GM04504 (cell line): Measurements from ENCODE around the gene SNAPC2.

Experiments
- DNase-seq: peaks from one replicate; pipeline ENCODE4 v3.0.0-alpha.2; 2012; ENCODE audit warnings: low read depth

The SNAPC2 gene, protein sequence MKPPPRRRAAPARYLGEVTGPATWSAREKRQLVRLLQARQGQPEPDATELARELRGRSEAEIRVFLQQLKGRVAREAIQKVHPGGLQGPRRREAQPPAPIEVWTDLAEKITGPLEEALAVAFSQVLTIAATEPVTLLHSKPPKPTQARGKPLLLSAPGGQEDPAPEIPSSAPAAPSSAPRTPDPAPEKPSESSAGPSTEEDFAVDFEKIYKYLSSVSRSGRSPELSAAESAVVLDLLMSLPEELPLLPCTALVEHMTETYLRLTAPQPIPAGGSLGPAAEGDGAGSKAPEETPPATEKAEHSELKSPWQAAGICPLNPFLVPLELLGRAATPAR

GRCh38 chr19:7919610-7920518, at the start of gene SNAPC2:
TSS of gene SNAPC2 (plus strand) at chr19:7920338. CDS start at chr19:7920367, 29 bp downstream.
- DNase-seq: peak; percentile 87

DNA sequence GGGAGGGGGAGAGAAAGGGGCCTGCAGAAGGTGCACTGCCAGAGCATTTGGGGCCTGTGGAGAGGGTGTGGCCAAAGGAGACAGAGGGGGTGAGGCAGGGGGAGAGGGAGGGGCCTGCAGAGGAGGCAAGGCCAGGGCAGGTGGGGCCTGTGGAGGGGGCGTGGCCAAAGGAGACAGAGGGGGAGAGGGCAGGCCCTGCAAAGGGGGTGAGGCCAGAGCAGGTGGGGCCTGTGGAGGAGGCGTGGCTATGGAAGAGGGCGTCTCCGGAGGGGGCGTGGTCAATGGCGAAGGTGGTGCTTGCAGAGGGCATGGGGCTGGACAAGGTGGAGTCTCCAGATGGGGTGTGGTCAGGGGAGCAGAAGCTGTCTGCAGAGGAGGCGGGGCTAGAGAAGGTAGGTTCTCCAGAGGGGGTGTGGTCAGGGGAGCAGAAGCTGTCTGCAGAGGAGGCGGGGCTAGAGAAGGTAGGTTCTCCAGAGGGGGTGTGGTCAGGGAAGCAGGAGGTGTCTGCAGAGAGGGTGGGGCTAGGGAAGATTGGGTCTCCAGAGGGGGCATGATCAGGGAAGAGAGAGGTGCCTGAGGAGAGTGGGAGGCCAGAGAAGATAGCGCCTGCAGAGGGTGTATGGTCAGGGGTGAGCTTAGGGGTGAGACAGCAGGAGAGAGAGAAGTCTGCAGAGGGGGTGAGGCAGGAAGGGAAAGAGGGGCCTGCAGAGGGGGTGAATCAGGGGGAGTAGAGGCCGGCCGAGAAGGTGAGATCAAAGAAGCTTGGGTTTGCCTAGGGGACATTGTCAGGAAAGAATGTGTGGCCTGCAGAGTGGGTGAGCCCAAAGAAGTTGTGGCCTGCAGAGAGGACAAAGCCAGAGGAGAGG, 49.3 kb upstream of the SNAPC2 start:
- no peak for DNase-seq

DNA sequence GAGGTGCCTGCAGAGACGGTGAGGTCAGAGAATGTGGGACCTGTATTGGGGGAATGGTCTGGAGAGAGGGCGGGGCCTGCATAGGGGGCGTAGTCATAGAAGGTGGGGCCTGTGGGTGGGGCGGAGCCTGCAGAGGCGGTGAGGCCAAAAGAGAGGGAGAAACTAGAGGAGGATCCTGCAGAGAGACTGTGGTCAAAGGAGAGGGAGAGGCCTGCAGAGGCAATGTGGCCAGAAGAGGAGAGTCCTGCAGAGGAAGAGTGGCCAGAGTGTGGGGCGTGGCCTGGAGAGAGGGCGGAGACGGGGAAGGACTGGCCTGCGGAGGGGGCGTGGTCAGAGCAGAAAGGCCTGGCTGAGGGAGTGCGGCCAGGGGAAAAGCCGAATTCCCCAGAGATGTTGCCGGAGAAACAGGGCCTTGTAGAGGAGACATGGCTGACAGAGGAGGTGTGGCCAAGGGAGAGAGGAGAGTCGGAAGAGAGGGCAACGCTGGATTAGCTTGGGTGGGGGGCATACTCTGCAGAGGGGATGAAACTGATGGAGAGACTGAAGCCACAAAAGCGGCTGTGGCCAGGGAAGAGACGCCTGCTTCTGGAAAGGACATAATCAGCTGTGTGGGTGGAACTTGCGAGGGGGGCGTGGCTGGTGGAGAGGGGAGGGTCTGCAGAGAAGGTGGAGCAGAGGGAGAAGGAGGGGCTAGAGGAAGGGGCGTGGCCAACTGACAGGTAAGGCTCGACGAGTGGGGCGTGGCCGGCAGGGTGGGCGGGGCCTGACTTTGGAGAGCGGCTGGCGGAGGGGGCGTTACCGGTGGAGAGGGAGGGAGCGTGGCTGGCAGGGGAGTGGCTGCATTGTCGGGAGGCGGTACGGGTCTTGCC, 48.5 kb upstream of the SNAPC2 start:
- DNase-seq: peak; percentile 75

DNA sequence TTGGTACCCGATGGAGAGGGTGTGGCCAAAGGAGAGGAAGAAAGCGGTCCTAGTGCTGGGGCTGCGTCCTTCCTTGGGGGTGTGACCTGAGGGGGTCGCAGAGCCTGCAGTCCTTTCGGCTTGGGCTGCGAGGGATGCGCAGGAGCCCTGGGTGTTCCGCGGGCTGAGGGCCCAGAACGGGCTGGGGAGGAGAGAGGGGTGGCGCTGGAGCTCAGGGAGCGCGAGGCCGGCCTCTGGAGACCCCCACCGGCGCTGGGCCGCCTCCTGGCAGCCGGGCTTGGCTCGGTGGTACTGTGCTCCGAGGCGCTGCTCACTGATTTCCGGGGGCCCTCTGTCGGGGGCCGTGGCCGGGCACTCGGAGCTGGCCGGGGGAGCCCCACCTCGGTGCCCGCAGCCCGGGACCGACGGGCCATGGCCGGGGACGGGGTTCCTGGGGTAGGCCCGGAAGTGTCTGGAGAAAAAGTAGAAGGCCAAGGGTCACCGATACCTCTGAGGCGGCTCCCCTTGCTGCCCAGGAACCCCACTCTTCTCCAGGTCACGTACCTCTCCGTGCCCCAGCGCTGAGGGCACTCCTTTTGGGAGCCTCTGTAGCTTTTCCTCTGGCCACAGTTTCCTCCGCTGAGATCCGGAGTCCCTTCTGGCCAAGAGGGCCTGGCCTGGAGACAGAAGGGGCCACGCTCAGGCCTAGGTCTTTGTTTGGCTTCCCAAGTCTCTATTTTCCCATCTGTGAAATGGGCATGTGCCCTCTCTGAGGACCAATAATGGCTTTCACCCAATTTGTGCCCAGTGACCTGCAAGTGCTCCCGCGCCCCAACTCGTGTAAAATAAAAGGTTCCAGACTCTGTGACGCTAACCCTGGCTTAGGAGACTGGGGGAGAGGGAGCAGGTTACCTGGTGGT, 47.6 kb upstream of the SNAPC2 start:
- no peak for DNase-seq

GRCh38 chr19:7873304-7874075, 46.6 kb upstream of the SNAPC2 start:
- no peak for DNase-seq

- DNase-seq: no peak
These were observed 45.9 kb upstream of the SNAPC2 start, which contains the start of gene PRR36 for GRCh38 chr19:7874076-7874896. TSS of gene PRR36 (minus strand) at chr19:7874390. CDS start at chr19:7873689, 701 bp downstream.

DNA sequence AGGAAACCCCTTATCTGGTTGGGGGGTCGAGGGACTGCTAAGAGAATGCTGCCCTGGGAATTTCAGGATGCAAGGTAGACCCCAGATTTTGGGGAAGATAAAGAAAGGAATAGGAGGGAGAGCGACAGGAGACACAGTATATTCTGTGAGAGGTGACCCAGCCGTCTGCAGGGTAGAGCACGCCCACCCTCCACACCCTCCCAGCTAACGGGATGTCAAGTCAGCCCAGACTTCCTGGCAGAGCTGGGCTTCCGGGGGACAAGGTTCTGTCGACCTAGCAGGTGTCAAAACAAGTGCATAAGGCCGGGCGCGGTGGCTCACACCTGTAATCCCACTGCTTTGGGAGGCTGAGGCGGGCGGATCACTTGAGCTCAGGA, 45.3 kb upstream of the SNAPC2 start:
- DNase-seq: no peak

DNA sequence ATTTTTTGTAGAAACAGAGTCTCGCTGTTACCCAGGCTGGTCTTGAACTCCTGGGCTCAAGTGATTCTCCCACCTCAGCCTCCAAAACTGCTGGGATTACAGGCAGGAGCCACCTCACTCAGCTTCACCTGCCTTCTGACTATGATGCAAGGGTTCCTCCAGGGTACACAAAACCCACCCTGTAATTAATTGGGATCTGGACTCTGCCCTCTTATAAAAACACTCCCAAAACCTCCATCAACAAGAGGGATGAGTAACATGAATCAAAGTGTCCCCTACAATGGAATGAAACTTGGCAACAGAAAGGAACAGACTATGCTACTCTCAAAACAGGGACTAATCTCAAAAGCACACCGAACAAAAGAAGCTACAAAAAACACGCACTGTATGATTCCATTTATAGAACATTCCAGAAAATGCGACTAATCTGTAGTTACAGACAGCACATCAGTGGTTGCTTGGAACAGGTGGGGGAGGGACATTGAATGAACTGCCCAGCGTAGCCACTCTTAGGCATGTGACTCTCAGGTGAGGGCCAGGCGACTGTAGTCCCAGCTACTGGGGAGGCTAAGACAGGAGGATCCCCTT, 42.8 kb upstream of the SNAPC2 start:
- no peak for DNase-seq

DNA sequence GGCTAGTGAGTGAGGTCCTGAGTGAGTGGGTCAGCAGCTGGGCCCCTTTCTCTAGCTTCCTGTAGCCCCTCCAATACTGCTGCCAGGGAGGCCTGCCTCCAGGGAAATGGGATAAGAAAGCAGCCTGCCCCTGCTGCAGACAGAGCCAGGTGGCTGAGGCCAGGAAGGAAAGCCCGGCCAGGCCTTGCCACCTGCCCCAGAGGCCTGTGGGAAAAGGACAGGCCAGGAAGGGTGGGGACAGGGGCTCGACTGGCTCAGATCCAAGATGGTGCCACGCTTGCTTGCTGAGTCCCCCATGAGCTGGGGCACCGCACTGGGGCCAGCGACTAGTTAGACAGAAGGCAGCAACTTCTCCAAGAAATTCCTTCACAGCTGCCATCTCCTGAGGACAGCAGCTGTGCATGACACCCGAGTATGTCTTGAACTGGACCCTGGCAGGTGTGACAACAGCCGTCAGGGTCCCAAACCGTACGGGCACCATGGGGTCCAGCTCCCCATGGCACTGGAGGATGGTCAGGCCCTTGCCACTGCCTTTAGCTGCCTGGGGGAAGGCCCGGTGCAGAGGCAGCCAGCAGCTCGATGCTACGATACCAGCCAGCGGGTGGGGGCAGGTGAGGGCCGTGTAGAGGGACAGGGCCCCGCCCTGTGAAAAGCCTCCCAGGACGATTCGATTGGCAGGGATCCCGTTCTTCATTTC, 40.9 kb upstream of the SNAPC2 start:
- DNase-seq: no peak

- no peak for DNase-seq
These were observed 40.3 kb upstream of the SNAPC2 start for GRCh38 chr19:7879836-7880235.

GRCh38 chr19:7881910-7882309, 38.2 kb upstream of the SNAPC2 start:
- DNase-seq: no peak

DNA sequence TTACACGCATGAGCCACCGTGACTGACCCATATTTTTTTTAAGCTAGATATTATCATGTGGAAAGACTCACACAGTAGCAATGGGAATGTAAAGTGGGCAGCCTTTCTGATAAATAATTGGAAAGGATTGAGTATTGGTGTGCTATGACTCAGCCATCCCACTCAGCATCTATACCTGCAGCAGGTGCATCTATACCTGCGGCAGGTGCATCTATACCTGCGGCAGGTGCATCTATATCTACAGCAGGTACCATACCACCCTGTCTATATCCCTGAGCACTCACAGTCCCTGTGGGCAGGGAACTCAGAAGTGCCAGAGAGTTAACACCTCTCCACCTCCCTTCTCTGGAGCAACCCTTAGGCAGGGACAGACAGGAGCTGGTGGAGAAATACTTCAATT, 37.0 kb upstream of the SNAPC2 start:
- no peak for DNase-seq

GRCh38 chr19:7883796-7884570, 36.2 kb upstream of the SNAPC2 start:
- peak; percentile 46 for DNase-seq

DNA sequence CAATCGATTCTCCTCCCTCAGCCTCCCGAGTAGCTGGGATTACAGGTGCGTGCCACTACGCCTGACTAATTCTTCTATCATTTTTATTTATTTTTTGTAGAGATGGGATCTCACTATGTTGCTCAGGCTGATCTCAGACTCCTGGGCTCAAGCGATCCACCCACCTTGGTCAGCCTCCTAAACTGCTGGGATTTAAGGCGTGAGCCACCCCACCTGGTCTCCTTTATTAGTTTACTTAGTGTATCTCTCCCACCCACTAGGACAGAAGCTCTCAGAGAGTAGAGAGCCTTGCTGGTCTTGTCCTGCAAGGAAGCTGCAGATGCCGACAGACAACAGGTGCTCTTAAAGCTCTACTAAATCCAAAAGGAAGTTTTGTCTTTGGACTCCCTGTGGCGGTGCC, 34.3 kb upstream of the SNAPC2 start:
- no peak for DNase-seq

- DNase-seq: no peak
These were observed 32.6 kb upstream of the SNAPC2 start for GRCh38 chr19:7887408-7888144.
